SU-DHL-6 (cell line): Measurements from ENCODE around the gene CIRBP.
A peak's percentile ranks its signal among the peaks of the same experiment; 100 is the strongest.

Source experiments
- H2AFZ ChIP-seq: fragments of 200-600 bp; sonication (generic); 2 replicates; pipeline ENCODE4 v1.6.1; 2014; ENCODE audit warnings: low read depth, mild to moderate bottlenecking, moderate library complexity, mixed read lengths, antibody characterized with exemption, low read length; ENCODE audit not compliant: severe bottlenecking
- H3F3A ChIP-seq: fragments of 200-600 bp; shearing (Covaris generic); 2 replicates; pipeline ENCODE4 v1.6.0; 2016; ENCODE audit warnings: antibody characterized with exemption, mild to moderate bottlenecking; ENCODE audit not compliant: insufficient read depth
- H3K27ac ChIP-seq: fragments of 200-600 bp; sonication (generic); 2 replicates; pipeline ENCODE4 v1.5.1; 2016; ENCODE audit warnings: low read depth, mild to moderate bottlenecking, low read length, moderate library complexity, mixed read lengths
- H3K27me3 ChIP-seq: fragments of 200-600 bp; sonication (generic), shearing (Covaris generic); 2 replicates; pipeline ENCODE4 v1.6.0; 2014; ENCODE audit warnings: mild to moderate bottlenecking, low read length
- H3K36me3 ChIP-seq: fragments of 200-600 bp; sonication (generic); 2 replicates; pipeline ENCODE4 v1.6.1; 2014; ENCODE audit warnings: mild to moderate bottlenecking, low read length, mixed read lengths
- H3K4me2 ChIP-seq: fragments of 300-600, 200-600 bp; shearing (Covaris generic), sonication (generic); 2 replicates; pipeline ENCODE4 v1.6.0; 2014; ENCODE audit warnings: low read length, low read depth, mild to moderate bottlenecking; ENCODE audit not compliant: poor library complexity, severe bottlenecking
- H3K4me3 ChIP-seq: fragments of 200-600 bp; sonication (generic); 2 replicates; pipeline ENCODE4 v1.5.1; 2014; ENCODE audit warnings: antibody characterized with exemption, low read length, mild to moderate bottlenecking, mixed read lengths; ENCODE audit not compliant: insufficient read depth, poor library complexity, severe bottlenecking
- H3K79me2 ChIP-seq: fragments of 200-600 bp; sonication (generic); 2 replicates; pipeline ENCODE4 v1.6.1; 2014; ENCODE audit warnings: mild to moderate bottlenecking, low read length, moderate library complexity; ENCODE audit not compliant: insufficient read depth
- H3K9ac ChIP-seq: fragments of 200-600 bp; sonication (generic); 2 replicates; pipeline ENCODE4 v1.7.0; 2014; ENCODE audit warnings: mild to moderate bottlenecking, low read length
- H3K9me2 ChIP-seq: fragments of 200-600 bp; sonication (generic); replicated peaks from 2 replicates; pipeline ENCODE4 v1.6.1; 2014; ENCODE audit warnings: low read length; ENCODE audit not compliant: insufficient read depth
- H3K9me3 ChIP-seq: fragments of 200-600 bp; sonication (generic); 2 replicates; pipeline ENCODE4 v1.6.1; 2014; ENCODE audit warnings: low read length, mixed read lengths; ENCODE audit not compliant: insufficient read depth
- H4K20me1 ChIP-seq: fragments of 200-600 bp; sonication (generic); 2 replicates; pipeline ENCODE4 v1.6.1; 2014; ENCODE audit warnings: low read depth, mild to moderate bottlenecking, antibody characterized with exemption, low read length, moderate library complexity, mixed read lengths
- CTCF ChIP-seq: fragments of 200-600 bp; sonication (generic); IDR thresholded peaks from one replicate; pipeline ENCODE4 v1.5.1; 2017; ENCODE audit warnings: antibody characterized with exemption, mild to moderate bottlenecking, low read length, moderate library complexity; ENCODE audit not compliant: insufficient read depth, poor library complexity, severe bottlenecking
- EZH2phosphoT487 ChIP-seq: fragments of 200-600 bp; sonication (generic), shearing (Covaris generic); conservative IDR thresholded peaks from 2 replicates; pipeline ENCODE4 v1.6.1; 2018; ENCODE audit warnings: mild to moderate bottlenecking, antibody characterized with exemption, low read length, moderate library complexity, mixed read lengths

The CIRBP gene

DNA sequence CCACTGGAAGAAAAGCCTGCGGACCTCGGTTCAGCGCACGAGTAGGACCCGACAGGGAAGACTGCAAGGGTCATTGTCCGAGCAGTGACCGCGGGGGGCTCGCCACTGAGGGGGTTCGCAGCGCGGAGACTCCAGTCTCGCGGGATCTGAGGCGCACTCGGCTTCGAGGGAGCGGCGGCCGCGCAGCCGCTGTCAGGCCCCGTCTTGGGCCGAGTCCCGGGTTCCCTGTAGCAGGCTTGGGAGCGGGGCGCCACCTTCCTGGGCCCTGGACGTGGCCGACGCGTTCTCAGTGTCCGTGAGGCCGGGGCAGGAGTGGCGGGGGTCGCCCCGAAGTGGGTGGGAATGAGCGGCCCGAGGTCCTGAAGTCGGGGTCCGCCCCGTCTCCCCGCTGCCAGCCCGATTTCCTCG, 5.7 kb downstream of the CIRBP start:
- peak overlapping the region; percentile 96 for H3K9ac ChIP-seq
- no peaks in the 10 kb centered on the region; the same call in 1 of the 2 replicates for H4K20me1 ChIP-seq
- peak overlapping the region; percentile 88 for H3K27ac ChIP-seq
- H3K79me2 ChIP-seq = peaks cover 31% of the 10 kb centered on the region
- peak overlapping the region; percentile 47 for H3K4me3 ChIP-seq
- no peak overlapping the region for H2AFZ ChIP-seq
- peak overlapping the region; percentile 49 for H3K4me2 ChIP-seq
- TF ChIP-seq EZH2phosphoT487 (no peak), CTCF (no peak)
- peaks cover 55% of the 10 kb centered on the region for H3F3A ChIP-seq
- H3K36me3 ChIP-seq = peaks cover 6% of the 10 kb centered on the region
- H3K9me2 ChIP-seq = no peaks in the 10 kb centered on the region
- no peaks in the 10 kb centered on the region for H3K27me3 ChIP-seq
- H3K9me3 ChIP-seq = no peaks in the 10 kb centered on the region

DNA sequence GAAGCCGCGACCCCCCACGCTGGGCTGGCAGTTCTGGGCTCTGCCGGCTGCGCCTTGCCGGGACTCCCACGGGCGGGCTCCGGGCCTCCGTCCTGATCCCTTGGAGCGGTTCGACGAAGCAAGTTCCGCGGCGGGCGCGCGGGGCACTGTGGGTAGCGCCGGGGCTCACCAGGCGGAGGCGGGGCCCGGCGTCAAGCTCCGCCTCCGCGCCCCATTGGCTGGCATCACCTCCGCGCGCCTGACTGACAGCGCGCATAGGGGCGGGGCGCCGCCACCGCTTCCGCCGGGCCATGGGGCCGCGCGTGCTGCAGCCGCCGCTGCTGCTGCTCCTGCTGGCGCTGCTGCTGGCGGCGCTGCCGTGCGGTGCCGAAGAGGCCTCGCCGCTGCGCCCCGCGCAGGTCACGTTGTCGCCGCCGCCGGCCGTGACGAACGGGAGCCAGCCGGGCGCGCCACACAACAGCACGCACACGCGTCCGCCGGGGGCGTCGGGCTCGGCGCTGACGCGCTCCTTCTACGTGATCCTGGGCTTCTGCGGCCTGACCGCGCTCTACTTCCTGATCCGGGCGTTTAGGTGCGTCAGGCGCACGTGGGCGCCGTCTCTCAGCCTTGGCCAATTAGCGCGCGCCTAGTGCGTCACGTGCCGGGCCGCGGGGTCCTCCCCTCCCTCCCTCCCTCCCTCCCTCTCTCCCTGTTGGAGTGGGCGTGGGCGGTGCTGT, 6.3 kb downstream of the CIRBP start, which contains the start of gene FAM174C:
Gene FAM174C (plus strand): TSS at position 271 of the 716 bp plus-strand sequence. CDS start 20 bp downstream, at position 291.
- Histone ChIP-seq H3K36me3 (peaks cover 6% of the 10 kb centered on the region), H3K4me3 (peak within 1 kb of the TSS; percentile 66), H3K9me3 (no peaks in the 10 kb centered on the region), H2AFZ (no peak within 1 kb of the TSS), H3K4me2 (peak within 1 kb of the TSS; percentile 81), H3K27me3 (no peaks in the 10 kb centered on the region), H4K20me1 (no peaks in the 10 kb centered on the region; the same call in 1 of the 2 replicates), H3K9me2 (no peaks in the 10 kb centered on the region), H3K79me2 (peaks cover 25% of the 10 kb centered on the region), H3F3A (peaks cover 49% of the 10 kb centered on the region), H3K27ac (peak within 1 kb of the TSS; percentile 88), H3K9ac (peak within 1 kb of the TSS; percentile 96)
- TF ChIP-seq CTCF (no peak), EZH2phosphoT487 (no peak)

DNA sequence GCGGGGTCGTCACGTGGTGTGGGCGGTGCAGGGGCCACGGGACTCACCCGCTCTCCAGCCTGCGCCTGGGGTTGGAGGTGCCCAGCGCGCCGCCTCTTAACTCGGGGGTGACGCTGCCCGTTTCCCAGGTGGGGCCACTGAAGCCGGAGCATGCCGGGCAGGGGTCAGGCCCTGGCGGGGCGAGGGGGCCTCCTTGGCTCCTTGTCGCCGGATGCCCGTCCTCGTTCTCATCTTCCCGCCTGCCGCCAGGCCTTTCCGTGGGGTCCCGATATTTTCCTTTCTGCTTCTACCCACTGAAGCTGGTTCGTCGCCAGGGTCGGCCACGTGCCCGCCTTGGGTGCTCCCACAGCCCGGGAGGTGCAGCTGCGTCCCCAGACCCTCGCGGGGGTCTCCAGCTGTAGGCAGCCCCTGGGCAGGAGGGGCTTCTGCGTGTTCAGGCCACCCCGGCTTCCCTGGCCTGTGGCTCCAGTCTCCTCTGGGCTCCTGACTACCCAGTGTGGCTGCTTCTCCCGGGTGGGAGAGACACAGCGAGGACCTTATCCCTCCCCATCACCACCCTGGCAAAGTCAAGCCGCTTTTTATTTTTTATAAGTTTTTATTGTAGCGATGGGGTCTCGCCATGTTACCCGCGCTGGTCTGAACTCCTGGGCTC, 7.0 kb downstream of the CIRBP start:
- Histone ChIP-seq H3K36me3 (peaks cover 6% of the 10 kb centered on the region; the same call in 1 of the 2 replicates), H3K4me2 (peak overlapping the region; percentile 81), H3F3A (peaks cover 43% of the 10 kb centered on the region), H3K9ac (peak overlapping the region; percentile 96), H4K20me1 (no peaks in the 10 kb centered on the region; the same call in 1 of the 2 replicates), H3K9me2 (no peaks in the 10 kb centered on the region), H3K27me3 (no peaks in the 10 kb centered on the region), H2AFZ (no peak overlapping the region), H3K27ac (peak overlapping the region; percentile 84), H3K4me3 (peak overlapping the region; percentile 66), H3K79me2 (peaks cover 19% of the 10 kb centered on the region), H3K9me3 (no peaks in the 10 kb centered on the region)
- no peak for TF ChIP-seq CTCF
- TF ChIP-seq EZH2phosphoT487 = no peak
